ENCODE results near the gene ITK.
"Not testable (repeated sequence)": the region's sequence is repeated elsewhere in the genome, so short reads cannot be mapped to it uniquely, and the experiment has no call there.

Gene ITK

GRCh38 chr5:157188270-157188669 is 7.6 kb downstream of the ITK start:
- Histone ChIP-seq H3K4me1 (ENCODE audit: control insufficient read depth, insufficient read depth, low read length) (no peaks in the 10 kb centered on the region), H3K36me3 (ENCODE audit: control insufficient read depth, insufficient read depth, low read length) (no peaks in the 10 kb centered on the region), H3K9ac (ENCODE audit: low read length) (no peak overlapping the region), H3K27ac (ENCODE audit: low read depth, low read length) (no peak overlapping the region), H3K27me3 (ENCODE audit: control insufficient read depth, insufficient read depth, low read length) (peaks cover 71% of the 10 kb centered on the region), H3K9me3 (ENCODE audit: control insufficient read depth, insufficient read depth, low read depth, low read length) (no peaks in the 10 kb centered on the region), H3K4me3 (ENCODE audit: low read depth, low read length) (no peak overlapping the region)

GRCh38 chr5:157189223-157189622 is 8.6 kb downstream of the ITK start:
- Histone ChIP-seq H3K4me1 (ENCODE audit: control insufficient read depth, insufficient read depth, low read length) (no peaks in the 10 kb centered on the region), H3K9ac (ENCODE audit: low read length) (no peak overlapping the region), H3K36me3 (ENCODE audit: control insufficient read depth, insufficient read depth, low read length) (no peaks in the 10 kb centered on the region), H3K9me3 (ENCODE audit: control insufficient read depth, insufficient read depth, low read depth, low read length) (no peaks in the 10 kb centered on the region), H3K27me3 (ENCODE audit: control insufficient read depth, insufficient read depth, low read length) (peaks cover 71% of the 10 kb centered on the region), H3K27ac (ENCODE audit: low read depth, low read length) (no peak overlapping the region), H3K4me3 (ENCODE audit: low read depth, low read length) (no peak overlapping the region)

- no peak overlapping the region for H3K27ac ChIP-seq (ENCODE audit: low read depth, low read length)
- H3K9me3 ChIP-seq (ENCODE audit: control insufficient read depth, insufficient read depth, low read depth, low read length) = no peaks in the 10 kb centered on the region
- no peaks in the 10 kb centered on the region for H3K4me1 ChIP-seq (ENCODE audit: control insufficient read depth, insufficient read depth, low read length)
- H3K36me3 ChIP-seq (ENCODE audit: control insufficient read depth, insufficient read depth, low read length) = no peaks in the 10 kb centered on the region
- peaks cover 30% of the 10 kb centered on the region for H3K27me3 ChIP-seq (ENCODE audit: control insufficient read depth, insufficient read depth, low read length)
- no peak overlapping the region for H3K4me3 ChIP-seq (ENCODE audit: low read depth, low read length)
- H3K9ac ChIP-seq (ENCODE audit: low read length) = no peak overlapping the region
These were observed 13.2 kb downstream of the ITK start for GRCh38 chr5:157193699-157194424.

- no peak overlapping the region for H3K4me3 ChIP-seq (ENCODE audit: low read depth, low read length)
- H3K4me1 ChIP-seq (ENCODE audit: control insufficient read depth, insufficient read depth, low read length) = no peaks in the 10 kb centered on the region
- H3K36me3 ChIP-seq (ENCODE audit: control insufficient read depth, insufficient read depth, low read length) = no peaks in the 10 kb centered on the region
- no peak overlapping the region for H3K9ac ChIP-seq (ENCODE audit: low read length)
- H3K9me3 ChIP-seq (ENCODE audit: control insufficient read depth, insufficient read depth, low read depth, low read length) = no peaks in the 10 kb centered on the region
- H3K27ac ChIP-seq (ENCODE audit: low read depth, low read length) = no peak overlapping the region
- H3K27me3 ChIP-seq (ENCODE audit: control insufficient read depth, insufficient read depth, low read length) = peaks cover 12% of the 10 kb centered on the region
These were observed 15.4 kb downstream of the ITK start for GRCh38 chr5:157196045-157196444.

- Histone ChIP-seq H3K4me1 (ENCODE audit: control insufficient read depth, insufficient read depth, low read length) (no peaks in the 10 kb centered on the region), H3K9me3 (ENCODE audit: control insufficient read depth, insufficient read depth, low read depth, low read length) (no peaks in the 10 kb centered on the region), H3K36me3 (ENCODE audit: control insufficient read depth, insufficient read depth, low read length) (no peaks in the 10 kb centered on the region), H3K27me3 (ENCODE audit: control insufficient read depth, insufficient read depth, low read length) (peaks cover 10% of the 10 kb centered on the region), H3K4me3 (ENCODE audit: low read depth, low read length) (no peak overlapping the region), H3K9ac (ENCODE audit: low read length) (no peak overlapping the region), H3K27ac (ENCODE audit: low read depth, low read length) (no peak overlapping the region)
These were observed 16.4 kb downstream of the ITK start for GRCh38 chr5:157197086-157197485.

GRCh38 chr5:157198277-157198986 is 17.8 kb downstream of the ITK start:
- H3K9ac ChIP-seq (ENCODE audit: low read length) = no peak overlapping the region
- H3K4me1 ChIP-seq (ENCODE audit: control insufficient read depth, insufficient read depth, low read length) = no peaks in the 10 kb centered on the region
- peaks cover 5% of the 10 kb centered on the region for H3K27me3 ChIP-seq (ENCODE audit: control insufficient read depth, insufficient read depth, low read length)
- no peaks in the 10 kb centered on the region for H3K36me3 ChIP-seq (ENCODE audit: control insufficient read depth, insufficient read depth, low read length)
- no peak overlapping the region for H3K27ac ChIP-seq (ENCODE audit: low read depth, low read length)
- no peaks in the 10 kb centered on the region for H3K9me3 ChIP-seq (ENCODE audit: control insufficient read depth, insufficient read depth, low read depth, low read length)
- H3K4me3 ChIP-seq (ENCODE audit: low read depth, low read length) = no peak overlapping the region

- Histone ChIP-seq H3K4me1 (ENCODE audit: control insufficient read depth, insufficient read depth, low read length) (no peaks in the 10 kb centered on the region), H3K4me3 (ENCODE audit: low read depth, low read length) (no peak overlapping the region), H3K36me3 (ENCODE audit: control insufficient read depth, insufficient read depth, low read length) (no peaks in the 10 kb centered on the region), H3K27me3 (ENCODE audit: control insufficient read depth, insufficient read depth, low read length) (no peaks in the 10 kb centered on the region; the same call in none of the 2 replicates), H3K9me3 (ENCODE audit: control insufficient read depth, insufficient read depth, low read depth, low read length) (peaks cover 7% of the 10 kb centered on the region; the same call in 1 of the 2 replicates), H3K27ac (ENCODE audit: low read depth, low read length) (no peak overlapping the region), H3K9ac (ENCODE audit: low read length) (no peak overlapping the region)
These were observed 21.2 kb downstream of the ITK start for GRCh38 chr5:157201857-157202256.

GRCh38 chr5:157203417-157203816 is 22.8 kb downstream of the ITK start:
- no peaks in the 10 kb centered on the region for H3K4me1 ChIP-seq (ENCODE audit: control insufficient read depth, insufficient read depth, low read length)
- peaks cover 7% of the 10 kb centered on the region; the same call in 1 of the 2 replicates for H3K9me3 ChIP-seq (ENCODE audit: control insufficient read depth, insufficient read depth, low read depth, low read length)
- no peak overlapping the region for H3K4me3 ChIP-seq (ENCODE audit: low read depth, low read length)
- H3K27me3 ChIP-seq (ENCODE audit: control insufficient read depth, insufficient read depth, low read length) = no peaks in the 10 kb centered on the region; the same call in 1 of the 2 replicates
- no peaks in the 10 kb centered on the region for H3K36me3 ChIP-seq (ENCODE audit: control insufficient read depth, insufficient read depth, low read length)
- no peak overlapping the region for H3K9ac ChIP-seq (ENCODE audit: low read length)
- no peak overlapping the region for H3K27ac ChIP-seq (ENCODE audit: low read depth, low read length)

- Histone ChIP-seq H3K9me3 (ENCODE audit: control insufficient read depth, insufficient read depth, low read depth, low read length) (peaks cover 7% of the 10 kb centered on the region; the same call in 1 of the 2 replicates), H3K36me3 (ENCODE audit: control insufficient read depth, insufficient read depth, low read length) (no peaks in the 10 kb centered on the region), H3K4me1 (ENCODE audit: control insufficient read depth, insufficient read depth, low read length) (no peaks in the 10 kb centered on the region), H3K27me3 (ENCODE audit: control insufficient read depth, insufficient read depth, low read length) (no peaks in the 10 kb centered on the region; the same call in 1 of the 2 replicates), H3K9ac (ENCODE audit: low read length) (no peak overlapping the region), H3K27ac (ENCODE audit: low read depth, low read length) (no peak overlapping the region), H3K4me3 (ENCODE audit: low read depth, low read length) (no peak overlapping the region)
These were observed 24.1 kb downstream of the ITK start for GRCh38 chr5:157204765-157205164.

GRCh38 chr5:157205708-157206107 is 25.1 kb downstream of the ITK start:
- Histone ChIP-seq H3K4me3 (ENCODE audit: low read depth, low read length) (no peak overlapping the region), H3K27ac (ENCODE audit: low read depth, low read length) (no peak overlapping the region), H3K36me3 (ENCODE audit: control insufficient read depth, insufficient read depth, low read length) (no peaks in the 10 kb centered on the region), H3K27me3 (ENCODE audit: control insufficient read depth, insufficient read depth, low read length) (no peaks in the 10 kb centered on the region), H3K9ac (ENCODE audit: low read length) (no peak overlapping the region), H3K9me3 (ENCODE audit: control insufficient read depth, insufficient read depth, low read depth, low read length) (peaks cover 7% of the 10 kb centered on the region; the same call in 1 of the 2 replicates), H3K4me1 (ENCODE audit: control insufficient read depth, insufficient read depth, low read length) (no peaks in the 10 kb centered on the region)

- H3K4me1 ChIP-seq (ENCODE audit: control insufficient read depth, insufficient read depth, low read length); H3K9ac ChIP-seq (ENCODE audit: low read length); H3K9me3 ChIP-seq (ENCODE audit: control insufficient read depth, insufficient read depth, low read depth, low read length); H3K27ac ChIP-seq (ENCODE audit: low read depth, low read length); H3K36me3 ChIP-seq (ENCODE audit: control insufficient read depth, insufficient read depth, low read length); H3K27me3 ChIP-seq (ENCODE audit: control insufficient read depth, insufficient read depth, low read length); H3K4me3 ChIP-seq (ENCODE audit: low read depth, low read length): not testable (repeated sequence)
These were observed 30.0 kb downstream of the ITK start for GRCh38 chr5:157210652-157211051.

Measured in HUES6 (cell line).